AG04450 (cell line): ENCODE measurements around the gene TP53TG5. TPM values are rescaled to one million over a fixed set of nuclear protein-coding genes. Genes with fewer than 3 reads are reported as not detected.

ENCODE experiments used
- CTCF ChIA-PET: fragments of 300-600, 350-600 bp; formaldehyde crosslinking; extraction: SDS; loops from one replicate; lab custom pipeline; 2022; ENCODE audit warnings: antibody characterized with exemption, inconsistent platforms; lab: Charles Lee
- POLR2A ChIA-PET: fragments of 350-600 bp; formaldehyde crosslinking; extraction: SDS; loops from one replicate; lab custom pipeline; 2021; ENCODE audit warnings: antibody characterized with exemption, inconsistent platforms; lab: Yijun Ruan, JAX
- DNase-seq: peaks from one replicate; pipeline ENCODE4 v3.0.0-alpha.2; 2011; ENCODE audit warnings: low read depth, low spot score
- H3K27ac ChIP-seq: one replicate; pipeline ENCODE4 v1.5.1; 2012; ENCODE audit warnings: low read depth, low read length, control low read depth
- H3K27me3 ChIP-seq: one replicate; pipeline ENCODE4 v1.6.0; 2012; ENCODE audit warnings: low read length; ENCODE audit not compliant: control insufficient read depth, insufficient read depth
- H3K4me3 ChIP-seq: 2 replicates; pipeline ENCODE4 v1.5.1; 2011; ENCODE audit warnings: mild to moderate bottlenecking, low read depth, low read length, control low read depth
- H3K9me3 ChIP-seq: 2 replicates; pipeline ENCODE4 v1.5.1; 2012; ENCODE audit warnings: low read length; ENCODE audit not compliant: control insufficient read depth, insufficient read depth
- polyA plus RNA-seq: library from polyadenylated mRNA; depleted of rRNA; stranded (reverse); fragments of >200 nt; gene quantifications from 2 replicates; pipeline ENCODE4 v1.2.3, GENCODE V29; 2011
- TF ChIP-seq, protein P1 (sequence below): IDR thresholded peaks from 2 replicates; pipeline ENCODE4 v1.5.1; 2011; ENCODE audit warnings: low read depth, low read length, control low read depth, inconsistent platforms

TP53TG5 gene
- polyA plus RNA-seq, 1 experiment, result not detected

DNA sequence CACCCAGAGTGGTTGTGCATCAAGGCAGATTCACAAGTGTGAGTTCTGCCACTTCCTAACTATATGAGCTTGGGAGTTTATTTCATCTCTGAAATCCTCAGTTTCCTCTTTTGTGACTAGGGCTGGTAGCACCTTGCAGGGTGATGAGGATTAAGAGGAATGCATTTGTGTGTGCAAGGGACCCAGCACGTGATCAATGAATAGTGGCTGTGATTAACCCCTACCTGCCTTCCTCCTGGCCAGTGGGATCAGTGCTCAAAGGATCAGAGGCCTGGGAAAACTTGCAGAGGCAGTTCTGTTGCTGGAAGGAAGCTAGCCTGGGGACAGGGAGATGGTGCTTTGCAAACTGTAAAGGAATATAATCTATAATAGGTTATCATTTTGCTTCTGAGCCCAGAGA, 37.2 kb downstream of the TP53TG5 start:
- Histone ChIP-seq H3K27me3 (no peaks in the 10 kb centered on the region), H3K4me3 (no peak overlapping the region), H3K27ac (peak overlapping the region; percentile 61), H3K9me3 (no peaks in the 10 kb centered on the region)
- TF ChIP-seq, protein P1, sequence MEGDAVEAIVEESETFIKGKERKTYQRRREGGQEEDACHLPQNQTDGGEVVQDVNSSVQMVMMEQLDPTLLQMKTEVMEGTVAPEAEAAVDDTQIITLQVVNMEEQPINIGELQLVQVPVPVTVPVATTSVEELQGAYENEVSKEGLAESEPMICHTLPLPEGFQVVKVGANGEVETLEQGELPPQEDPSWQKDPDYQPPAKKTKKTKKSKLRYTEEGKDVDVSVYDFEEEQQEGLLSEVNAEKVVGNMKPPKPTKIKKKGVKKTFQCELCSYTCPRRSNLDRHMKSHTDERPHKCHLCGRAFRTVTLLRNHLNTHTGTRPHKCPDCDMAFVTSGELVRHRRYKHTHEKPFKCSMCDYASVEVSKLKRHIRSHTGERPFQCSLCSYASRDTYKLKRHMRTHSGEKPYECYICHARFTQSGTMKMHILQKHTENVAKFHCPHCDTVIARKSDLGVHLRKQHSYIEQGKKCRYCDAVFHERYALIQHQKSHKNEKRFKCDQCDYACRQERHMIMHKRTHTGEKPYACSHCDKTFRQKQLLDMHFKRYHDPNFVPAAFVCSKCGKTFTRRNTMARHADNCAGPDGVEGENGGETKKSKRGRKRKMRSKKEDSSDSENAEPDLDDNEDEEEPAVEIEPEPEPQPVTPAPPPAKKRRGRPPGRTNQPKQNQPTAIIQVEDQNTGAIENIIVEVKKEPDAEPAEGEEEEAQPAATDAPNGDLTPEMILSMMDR, result no peak
- no peak for DNase-seq
- ChIA-PET POLR2A (interaction anchor here (2.7 kb wide), 1 partner anchor 22 kb away, joined by 8 read pairs; the partner anchor contains the start of gene SYS1), CTCF (interaction anchor here (1.2 to 2.2 kb wide), 3 partner anchors 21 to 96 kb away, joined by 5 to 13 read pairs (median 6); partner anchors contain the start of gene SYS1)

DNA sequence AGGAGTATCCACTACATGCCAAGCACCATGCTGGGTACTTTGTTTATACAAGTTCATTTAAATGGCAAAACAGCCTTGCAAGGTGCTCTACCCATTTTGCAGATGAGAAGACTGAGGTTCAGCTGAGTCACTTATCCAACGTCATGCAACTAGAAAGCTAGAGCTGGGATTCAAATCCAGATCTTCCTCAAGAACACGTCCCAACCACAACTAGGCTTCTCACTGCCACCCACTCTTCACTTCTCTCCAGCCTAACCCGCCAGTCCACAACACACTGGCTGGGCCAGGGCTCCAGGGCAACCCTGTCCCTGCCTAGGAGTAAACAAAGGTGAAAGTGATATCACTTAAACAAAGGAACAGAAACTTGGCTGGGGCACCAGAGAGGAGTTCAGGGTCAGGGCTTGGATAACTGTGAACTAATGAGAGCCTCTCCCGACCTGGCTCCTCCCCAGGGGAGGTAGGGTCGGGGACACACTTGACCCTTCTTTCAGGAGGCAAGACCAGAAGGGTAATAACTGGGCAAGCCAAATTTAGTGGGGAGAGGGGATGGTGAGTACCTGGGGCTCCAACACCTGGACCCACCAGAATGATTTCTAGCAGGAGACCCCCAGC, 37.8 kb downstream of the TP53TG5 start:
- H3K27ac ChIP-seq, result peak overlapping the region; percentile 61
- no peak overlapping the region for H3K4me3 ChIP-seq
- CTCF ChIA-PET, result interaction anchor here (0.7 kb wide), 1 partner anchor 21 kb away, joined by 4 read pairs; no protein-coding TSS in a partner anchor
- TF ChIP-seq, protein P1, result no peak
- no peak for DNase-seq
- POLR2A ChIA-PET, result no interaction called here
- H3K9me3 ChIP-seq, result no peaks in the 10 kb centered on the region
- no peaks in the 10 kb centered on the region for H3K27me3 ChIP-seq

DNA sequence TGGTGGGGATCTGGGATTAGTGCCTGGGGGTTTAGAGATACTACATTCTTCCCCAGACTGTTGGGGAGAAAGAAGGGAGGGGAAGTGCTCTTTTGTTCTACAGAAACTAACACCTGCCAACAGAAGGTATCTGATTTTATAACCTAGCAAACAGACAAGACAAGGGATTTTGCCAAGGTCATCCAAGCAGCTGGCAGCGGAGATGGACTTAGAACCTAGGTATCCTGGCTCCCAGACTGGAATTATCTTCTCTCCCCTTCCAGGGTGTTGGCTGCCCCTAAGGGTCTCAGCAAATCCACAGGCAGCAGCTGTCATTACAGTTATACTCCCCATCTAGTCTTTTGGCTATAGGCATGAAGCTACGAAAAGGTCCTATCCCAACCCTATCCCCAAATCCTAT, 38.3 kb downstream of the TP53TG5 start:
- TF ChIP-seq, protein P1, result no peak
- H3K27me3 ChIP-seq, result no peaks in the 10 kb centered on the region
- H3K9me3 ChIP-seq, result no peaks in the 10 kb centered on the region
- DNase-seq, result no peak
- H3K4me3 ChIP-seq, result no peak overlapping the region
- ChIA-PET CTCF (interaction anchor here (0.7 kb wide), 1 partner anchor 21 kb away, joined by 4 read pairs; no protein-coding TSS in a partner anchor), POLR2A (no interaction called here)
- peak overlapping the region; percentile 98 for H3K27ac ChIP-seq

DNA sequence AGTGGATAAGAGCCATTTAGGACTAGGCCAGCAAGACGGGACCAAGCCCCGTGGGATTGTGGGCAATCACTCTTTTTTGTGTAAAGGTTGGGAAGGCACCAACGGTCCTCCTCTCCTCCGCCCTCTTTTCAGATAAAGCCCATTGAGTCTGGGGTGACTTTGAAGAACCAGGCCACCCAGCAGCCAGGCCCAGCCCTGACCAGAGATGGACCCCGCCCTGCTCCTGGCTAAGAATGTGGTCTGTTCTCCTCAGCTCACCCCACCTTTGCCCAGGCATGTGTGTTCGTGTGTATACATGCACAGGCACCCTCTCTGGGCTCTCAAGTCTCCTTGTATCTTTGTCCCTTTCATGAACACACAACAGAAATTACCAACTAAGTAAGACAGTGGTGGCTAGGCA, 39.0 kb downstream of the TP53TG5 start:
- ChIA-PET CTCF (interaction anchor here (1.5 kb wide), 1 partner anchor 20 kb away, joined by 4 read pairs; no protein-coding TSS in a partner anchor), POLR2A (no interaction called here)
- TF ChIP-seq, protein P1, result no peak
- Histone ChIP-seq H3K4me3 (no peak overlapping the region), H3K9me3 (no peaks in the 10 kb centered on the region), H3K27me3 (no peaks in the 10 kb centered on the region), H3K27ac (peak overlapping the region; percentile 98)
- DNase-seq, result no peak
